Measurements from ENCODE around the gene L1TD1.
"Not testable (repeated sequence)": the region's sequence is repeated elsewhere in the genome, so short reads cannot be mapped to it uniquely, and the experiment has no call there.

L1TD1 gene

DNA sequence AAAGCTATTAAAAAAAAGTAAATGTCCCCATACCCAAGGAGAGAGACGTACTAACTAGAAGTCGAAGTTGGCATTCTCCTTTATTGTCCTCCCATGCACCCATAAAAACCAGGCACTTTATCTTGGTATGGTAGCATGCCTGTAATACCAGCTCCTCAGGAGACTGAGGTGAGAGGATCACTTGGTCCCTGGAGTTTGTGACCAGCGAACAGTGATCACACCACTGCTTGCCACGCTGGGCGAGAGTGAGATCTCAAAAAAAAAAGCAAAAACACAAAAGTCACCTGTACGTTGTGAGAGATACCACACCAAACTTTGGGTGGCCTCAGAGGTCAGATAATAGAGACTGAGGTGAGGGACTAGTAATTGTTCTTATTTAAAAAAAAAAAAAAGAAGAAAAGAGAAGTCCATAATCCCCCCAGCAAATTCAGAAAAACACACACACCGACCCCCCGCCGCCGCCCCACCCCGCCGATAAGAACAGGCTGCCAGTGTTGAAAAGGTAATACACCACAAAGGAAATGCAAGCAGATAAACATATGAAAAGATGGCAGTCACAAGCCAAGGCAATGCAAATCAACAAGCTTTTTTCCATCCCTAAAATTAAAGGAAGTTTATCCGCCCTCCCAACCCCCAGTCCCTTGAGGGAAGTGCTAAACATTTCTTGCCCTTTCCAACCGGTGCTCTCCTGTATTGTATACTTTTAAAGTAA lies 3.6 kb downstream of the L1TD1 start:
- DNase-seq (ENCODE audit: low read depth), result no peak

DNA sequence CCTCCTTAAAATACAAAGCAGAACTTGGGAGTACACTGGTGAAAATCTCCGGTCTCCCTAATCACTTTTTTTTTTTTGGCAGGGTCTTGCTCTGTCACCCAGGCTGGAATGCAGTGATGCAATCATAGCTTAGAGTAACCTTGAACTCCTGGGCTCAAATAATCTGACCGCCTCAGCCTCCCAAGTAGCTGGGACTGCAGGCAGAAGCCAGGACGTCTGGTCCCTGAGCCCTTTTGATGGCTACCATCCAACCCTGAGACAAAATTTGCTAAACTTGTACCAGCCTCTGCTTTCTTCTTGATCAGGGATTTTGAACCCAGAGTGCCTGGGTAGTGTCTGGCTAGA lies 4.1 kb downstream of the L1TD1 start:
- DNase-seq (ENCODE audit: low read depth), result no peak

DNA sequence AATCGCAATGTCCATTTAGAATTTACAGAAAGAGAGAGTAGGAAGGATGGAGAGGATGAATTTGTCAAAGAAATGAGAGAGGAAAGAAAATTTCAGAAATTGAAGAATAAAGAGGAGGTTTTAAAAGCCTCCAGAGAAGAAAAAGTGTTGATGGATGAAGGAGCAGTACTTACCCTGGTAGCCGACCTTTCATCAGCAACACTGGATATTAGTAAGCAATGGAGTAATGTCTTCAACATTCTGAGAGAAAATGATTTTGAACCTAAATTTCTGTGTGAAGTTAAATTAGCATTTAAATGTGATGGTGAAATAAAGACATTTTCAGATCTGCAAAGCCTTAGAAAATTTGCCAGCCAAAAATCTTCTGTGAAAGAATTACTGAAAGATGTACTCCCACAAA lies 12.5 kb downstream of the L1TD1 start:
- no peak for DNase-seq (ENCODE audit: low read depth)

DNA sequence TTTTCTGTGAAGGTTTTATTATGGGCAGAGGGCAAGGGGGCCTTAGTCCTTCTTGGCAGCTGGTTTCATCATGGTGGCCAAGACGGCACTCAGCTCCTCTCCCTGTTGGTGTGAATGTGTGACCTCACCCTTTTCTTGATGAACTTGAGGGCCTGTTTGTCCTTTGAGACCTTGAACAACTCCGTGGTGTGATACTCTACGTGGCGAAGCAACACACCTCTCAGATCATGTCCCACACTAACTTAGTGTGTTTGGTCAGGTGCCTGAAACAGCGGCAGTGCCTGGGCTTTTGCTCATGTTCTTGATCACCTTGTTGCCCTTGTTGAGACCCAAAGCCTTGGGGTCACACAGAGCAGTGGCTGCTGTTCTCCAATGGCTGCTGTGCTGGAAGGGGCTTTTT lies 13.4 kb downstream of the L1TD1 start:
- no peak for DNase-seq (ENCODE audit: low read depth)

DNA sequence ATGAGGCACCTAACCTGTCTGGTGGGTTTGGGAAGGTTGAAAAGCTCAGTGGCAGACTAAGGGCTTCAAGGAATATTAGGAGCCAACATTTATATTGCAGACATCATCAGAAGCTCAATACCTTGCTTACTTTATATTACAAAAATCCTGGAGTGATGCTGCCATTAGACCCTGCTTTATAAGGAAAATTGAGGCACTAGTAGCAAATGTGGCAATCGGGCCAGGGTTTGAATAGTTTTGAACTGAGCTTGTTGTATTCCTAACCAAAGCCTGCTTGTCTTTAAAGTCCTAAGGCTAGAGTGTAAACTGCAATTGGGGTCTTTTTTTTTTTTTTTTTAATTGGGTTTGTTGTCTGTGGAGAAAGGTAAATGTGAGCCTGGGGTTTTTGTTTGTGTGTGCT lies 14.3 kb downstream of the L1TD1 start:
- no peak for DNase-seq (ENCODE audit: low read depth)

DNA sequence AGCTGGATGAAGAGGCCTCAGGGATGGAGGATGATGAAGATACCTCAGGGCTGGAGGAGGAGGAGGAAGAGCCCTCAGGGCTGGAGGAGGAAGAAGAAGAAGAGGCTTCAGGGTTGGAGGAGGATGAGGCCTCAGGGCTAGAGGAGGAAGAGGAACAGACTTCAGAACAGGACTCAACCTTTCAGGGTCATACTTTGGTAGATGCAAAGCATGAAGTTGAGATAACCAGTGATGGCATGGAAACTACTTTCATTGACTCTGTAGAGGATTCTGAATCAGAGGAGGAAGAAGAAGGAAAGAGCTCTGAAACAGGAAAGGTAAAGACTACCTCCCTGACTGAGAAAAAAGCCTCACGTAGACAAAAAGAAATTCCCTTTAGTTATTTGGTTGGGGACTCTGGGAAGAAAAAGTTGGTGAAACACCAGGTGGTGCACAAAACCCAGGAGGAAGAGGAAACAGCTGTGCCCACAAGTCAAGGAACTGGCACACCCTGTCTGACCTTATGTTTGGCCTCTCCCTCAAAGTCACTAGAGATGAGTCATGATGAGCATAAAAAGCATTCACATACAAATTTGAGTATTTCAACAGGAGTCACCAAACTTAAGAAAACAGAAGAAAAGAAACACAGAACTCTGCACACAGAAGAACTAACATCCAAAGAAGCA lies 15.4 kb downstream of the L1TD1 start:
- DNase-seq (ENCODE audit: low read depth), result peak; percentile 50

DNA sequence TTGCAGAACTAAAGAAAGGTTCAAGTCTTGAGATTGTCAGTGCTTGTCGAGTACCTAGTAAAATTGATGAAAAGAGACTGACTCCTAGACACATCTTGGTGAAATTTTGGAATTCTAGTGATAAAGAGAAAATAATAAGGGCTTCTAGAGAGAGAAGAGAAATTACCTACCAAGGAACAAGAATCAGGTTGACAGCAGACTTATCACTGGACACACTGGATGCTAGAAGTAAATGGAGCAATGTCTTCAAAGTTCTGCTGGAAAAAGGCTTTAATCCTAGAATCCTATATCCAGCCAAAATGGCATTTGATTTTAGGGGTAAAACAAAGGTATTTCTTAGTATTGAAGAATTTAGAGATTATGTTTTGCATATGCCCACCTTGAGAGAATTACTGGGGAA lies 16.3 kb downstream of the L1TD1 start:
- DNase-seq (ENCODE audit: low read depth), result no peak

DNA sequence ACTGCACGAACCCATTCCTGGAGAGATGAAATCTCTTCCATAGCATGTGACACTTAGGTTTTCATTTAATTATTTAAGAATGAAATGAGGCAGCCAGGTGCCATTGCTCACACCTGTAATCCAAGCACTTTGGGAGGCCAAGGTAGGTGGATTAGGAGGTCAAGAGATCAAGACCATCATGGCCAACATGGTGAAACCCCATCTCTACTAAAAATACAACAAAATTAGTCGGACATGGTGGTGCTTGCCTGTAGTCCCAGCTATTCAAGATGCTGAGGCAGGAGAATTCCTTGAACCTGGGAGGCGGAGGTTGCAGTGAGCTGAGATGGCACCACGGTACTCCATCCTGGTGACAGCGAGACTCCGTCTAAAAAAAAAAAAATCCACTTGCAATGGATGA lies 17.8 kb downstream of the L1TD1 start:
- DNase-seq (ENCODE audit: low read depth), result no peak

DNA sequence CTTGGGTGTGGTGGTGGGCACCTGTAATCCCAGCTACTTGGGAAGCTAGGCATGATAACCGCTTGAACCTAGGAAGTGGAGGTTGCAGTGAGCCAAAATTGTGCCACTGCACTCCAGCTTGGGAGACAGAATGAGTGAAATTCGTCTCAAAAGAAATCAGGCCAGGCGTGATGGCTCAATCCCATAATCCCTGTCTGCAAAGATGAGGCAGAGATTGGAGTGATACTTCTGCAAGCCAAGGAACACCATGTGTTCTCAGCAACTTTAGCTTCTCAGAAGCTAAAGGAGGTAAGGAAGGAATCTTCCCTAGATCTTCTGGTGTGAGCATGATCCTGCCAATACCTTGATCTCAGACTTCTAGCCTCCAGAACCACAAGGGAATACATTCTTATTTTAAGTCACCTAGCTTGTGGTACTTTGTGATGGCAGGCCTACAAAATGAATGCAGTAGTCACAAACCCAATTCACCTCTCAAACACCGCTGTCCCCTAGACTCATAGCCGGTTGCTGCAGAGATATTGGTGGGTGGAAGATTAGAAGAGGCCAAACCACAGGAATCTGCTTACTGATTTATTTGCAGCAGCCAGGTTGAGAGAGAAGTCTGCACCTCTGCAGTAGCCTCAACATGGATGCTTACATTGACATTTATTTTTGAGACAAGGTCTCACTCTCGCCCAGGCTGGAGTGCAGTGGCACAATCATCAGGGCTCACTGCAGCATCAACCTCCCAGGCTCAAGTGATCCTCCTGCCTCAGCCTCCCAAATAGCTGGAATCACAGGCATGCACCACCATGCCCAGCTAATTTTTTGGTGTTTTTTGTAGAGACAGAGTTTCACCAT lies 18.6 kb downstream of the L1TD1 start:
- DNase-seq (ENCODE audit: low read depth), result no peak

DNA sequence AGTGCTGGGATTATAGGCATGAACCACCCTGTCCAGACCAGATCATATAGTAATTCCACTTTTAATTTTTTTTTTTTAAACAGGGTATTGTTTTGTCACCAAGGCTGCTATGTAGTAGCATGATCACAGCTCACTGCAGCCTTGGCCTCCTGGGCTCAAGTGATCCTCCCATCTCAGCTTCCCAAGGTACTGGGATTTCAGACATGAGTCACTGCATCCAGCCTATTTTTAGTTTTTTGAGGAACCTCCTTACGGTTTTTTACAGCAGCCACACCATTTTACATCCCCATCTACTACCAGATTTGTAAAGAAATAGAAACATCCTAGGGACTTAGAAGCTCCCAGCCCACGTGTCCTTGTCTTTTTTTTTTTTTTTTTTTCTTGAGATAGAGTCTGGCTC lies 24.0 kb downstream of the L1TD1 start:
- no peak for DNase-seq (ENCODE audit: low read depth)

DNA sequence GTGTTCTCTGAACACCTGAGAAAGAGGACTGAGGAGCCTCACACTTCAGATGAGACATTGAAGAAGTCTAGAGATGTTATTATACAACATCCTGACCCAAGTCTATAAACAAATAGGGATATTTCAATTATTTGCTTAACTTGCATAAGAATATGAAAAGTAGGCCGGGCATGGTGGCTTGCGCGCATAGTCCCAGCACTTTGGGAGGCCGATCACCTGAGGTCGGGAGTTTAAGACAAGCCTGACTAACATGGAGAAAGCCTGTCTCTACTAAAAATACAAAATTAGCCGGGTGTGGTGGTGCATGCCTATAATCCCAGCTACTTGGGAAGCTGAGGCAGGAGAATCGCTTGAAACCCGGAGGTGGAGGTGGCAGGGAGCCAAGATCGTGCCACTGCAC lies 25.8 kb downstream of the L1TD1 start:
- not testable (repeated sequence) for DNase-seq (ENCODE audit: low read depth)

DNA sequence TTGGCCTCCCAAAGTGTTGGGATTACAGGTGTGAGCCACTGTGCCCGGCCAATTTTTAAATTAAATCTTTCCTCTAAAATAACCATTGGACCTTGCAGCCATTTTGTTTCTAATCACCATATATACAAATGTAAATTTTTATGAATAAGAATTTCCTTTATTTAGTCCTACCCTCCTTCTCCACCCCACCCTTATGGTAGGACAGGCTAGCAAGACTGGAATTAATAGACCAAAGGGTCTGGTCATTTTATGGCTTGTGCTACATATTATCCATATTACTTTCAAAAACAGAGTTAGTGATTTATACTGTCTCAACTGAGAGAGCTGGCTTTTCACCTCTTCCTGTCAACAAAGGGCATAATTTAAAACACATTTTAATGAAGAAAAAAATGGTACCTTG lies 26.5 kb downstream of the L1TD1 start:
- DNase-seq (ENCODE audit: low read depth), result no peak

DNA sequence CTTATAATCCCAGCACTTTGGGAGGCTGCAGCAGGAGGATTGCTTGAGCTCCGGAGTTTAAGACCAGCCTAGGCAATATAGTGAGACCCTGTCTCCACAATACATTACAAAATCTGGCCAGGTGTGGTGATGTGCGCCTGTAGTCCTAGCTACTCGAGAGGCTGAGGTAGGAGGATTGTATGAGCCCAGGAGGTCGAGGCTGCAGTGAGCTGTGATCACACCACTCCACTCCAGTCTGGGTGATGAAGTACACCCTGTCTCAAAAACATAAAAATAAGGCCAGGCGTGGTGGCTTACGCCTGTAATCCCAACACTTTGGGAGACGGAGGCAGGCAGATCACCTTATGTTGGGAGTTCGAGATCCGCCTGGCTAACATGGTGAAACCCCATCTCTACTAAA lies 27.7 kb downstream of the L1TD1 start:
- DNase-seq (ENCODE audit: low read depth), result no peak

DNA sequence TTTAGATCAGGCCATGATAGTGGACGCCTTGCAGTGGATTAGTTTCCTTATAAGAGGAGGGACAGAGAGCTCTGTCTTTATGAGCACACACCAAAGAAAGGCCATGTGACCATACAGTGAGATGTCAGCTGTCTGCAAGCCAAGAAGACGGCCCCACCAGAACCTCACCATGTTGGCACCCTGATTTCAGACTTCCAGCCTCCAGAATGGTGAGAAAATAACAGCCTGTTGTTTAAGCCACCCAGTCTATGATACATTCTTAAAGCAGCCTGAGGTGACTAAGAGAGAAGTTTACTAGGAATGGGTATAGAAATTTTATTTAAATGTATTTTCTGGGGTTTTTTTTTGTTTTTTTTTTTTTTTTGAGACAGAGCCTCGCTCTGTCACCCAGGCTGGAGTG lies 29.5 kb downstream of the L1TD1 start:
- no peak for DNase-seq (ENCODE audit: low read depth)

DNA sequence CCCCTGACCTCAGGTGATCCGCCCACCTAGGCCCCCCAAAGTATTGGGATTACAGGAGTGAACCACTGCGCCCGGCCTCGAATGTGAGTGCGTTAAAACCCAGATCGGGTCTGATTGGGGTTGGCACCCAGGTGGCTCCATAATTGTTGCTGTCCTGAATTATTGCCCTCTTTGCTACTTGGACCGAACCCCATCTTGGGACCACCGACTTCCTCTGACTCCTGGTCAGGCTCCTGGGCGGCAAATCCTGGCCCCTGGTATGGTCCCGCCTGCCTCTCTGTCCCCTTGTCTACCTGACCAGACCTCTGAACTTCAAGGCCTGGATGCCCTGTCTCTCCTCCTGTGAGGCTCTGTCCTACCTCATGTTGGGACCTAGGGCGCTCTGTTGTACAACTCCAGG lies 32.8 kb downstream of the L1TD1 start:
- no peak for DNase-seq (ENCODE audit: low read depth)

DNA sequence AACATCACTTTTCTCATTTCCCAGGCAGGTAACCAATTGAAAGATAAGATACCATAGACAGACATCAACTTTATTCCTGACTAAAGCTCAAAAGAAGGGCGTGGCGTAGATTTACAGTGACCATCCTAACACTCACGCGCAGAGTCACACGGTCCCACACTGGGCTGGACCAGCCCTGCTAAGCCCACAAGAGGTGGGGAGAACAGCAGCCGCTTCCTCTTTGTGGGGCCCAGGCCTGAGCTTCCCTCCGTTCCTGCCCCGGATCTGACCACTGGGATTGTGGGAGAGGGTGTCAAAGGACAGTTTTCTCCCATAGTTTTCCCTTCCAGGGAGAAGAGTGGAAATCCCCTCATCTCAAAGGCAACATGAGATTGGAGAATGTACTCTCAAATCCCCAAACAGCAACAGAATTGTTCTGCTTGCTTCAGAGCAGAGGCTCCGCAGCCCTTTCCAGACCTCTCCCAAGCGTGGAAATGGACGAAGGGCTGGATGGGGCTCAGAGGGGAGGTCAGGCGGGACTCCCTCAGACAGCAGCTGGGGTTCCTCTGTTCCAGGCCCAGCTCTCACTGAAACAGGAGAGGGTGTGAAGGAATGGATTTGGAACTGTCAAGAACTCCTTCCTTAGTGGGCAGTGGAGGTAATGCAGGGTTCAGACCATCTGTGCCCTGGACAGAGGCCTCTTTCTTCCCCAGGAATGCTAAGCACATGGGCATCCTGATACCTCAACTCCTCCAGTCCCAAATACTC lies 33.7 kb downstream of the L1TD1 start:
- no peak for DNase-seq (ENCODE audit: low read depth)

DNA sequence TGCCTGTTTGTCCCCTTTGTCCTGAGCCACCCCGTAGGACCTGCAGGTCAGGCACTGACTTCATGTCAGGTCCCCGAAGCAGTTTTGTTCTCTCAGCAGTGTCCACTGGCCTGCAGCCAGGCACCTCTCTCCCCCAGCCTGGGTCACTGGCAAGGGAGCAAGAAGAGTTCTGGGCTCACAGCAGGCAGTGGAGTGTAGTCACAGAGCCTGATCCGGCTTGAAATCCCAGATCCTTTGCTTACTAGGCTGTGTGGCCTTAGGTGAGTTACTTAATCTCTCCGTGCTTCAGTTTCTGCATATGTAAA lies 34.2 kb downstream of the L1TD1 start:
- DNase-seq (ENCODE audit: low read depth), result no peak

DNA sequence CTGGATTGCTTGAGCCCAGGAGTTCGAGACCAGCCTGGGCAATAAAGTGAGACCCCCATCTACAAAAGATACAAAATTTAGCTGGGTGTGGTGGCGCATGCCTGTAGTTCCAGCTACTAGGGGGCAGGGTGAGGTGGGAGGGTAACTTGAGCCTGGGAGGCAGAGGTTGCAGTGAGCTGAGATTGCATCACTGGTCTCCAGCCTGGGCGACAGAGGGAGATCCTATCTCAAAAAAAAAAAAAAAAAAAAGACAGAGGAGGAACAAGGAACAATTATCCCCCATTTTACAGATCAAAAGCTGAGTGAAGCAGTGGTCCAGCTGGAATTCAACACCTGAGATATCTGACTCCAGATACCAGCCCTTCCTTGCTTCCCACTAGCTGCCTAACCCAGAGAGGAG lies 34.8 kb downstream of the L1TD1 start:
- no peak for DNase-seq (ENCODE audit: low read depth)

DNA sequence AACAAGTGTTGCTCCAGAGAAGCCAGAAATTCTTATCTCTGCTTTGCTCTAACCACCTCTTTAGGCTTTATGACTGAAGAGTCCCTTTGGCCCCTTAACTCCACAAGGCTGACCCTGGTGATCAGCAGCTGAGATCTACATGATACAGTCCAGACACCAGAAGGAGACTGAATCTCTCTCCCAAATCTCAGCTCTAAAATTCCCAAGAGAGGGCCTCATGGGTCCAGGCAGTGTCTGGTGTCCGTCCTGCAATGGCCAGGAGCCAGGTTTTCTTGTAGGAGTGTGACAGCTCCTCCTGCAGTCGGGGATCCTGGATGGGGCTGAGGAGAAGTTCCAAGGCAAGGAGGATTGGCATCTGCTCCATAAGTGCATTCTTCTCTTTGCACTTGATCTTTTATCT lies 35.3 kb downstream of the L1TD1 start:
- DNase-seq (ENCODE audit: low read depth), result no peak

DNA sequence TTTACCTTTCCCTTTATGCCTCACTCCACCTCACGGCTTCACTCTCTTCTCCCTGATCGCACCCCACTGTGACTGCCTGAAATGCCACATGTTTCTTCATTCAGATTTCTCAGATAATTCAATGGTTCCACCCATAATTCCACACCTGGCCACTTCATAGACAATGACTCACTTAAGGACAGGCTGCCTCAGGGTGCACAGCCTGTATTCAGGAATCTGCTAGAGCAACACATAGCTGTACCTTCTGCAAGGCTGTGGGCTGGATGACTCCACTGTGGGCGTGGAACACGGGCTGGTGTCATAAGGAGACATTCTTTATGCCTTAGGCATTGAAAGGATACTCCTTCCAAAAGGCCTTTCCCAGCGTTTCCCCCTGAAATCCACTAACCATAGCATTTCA lies 36.1 kb downstream of the L1TD1 start:
- peak; percentile 91 for DNase-seq (ENCODE audit: low read depth)

DNA sequence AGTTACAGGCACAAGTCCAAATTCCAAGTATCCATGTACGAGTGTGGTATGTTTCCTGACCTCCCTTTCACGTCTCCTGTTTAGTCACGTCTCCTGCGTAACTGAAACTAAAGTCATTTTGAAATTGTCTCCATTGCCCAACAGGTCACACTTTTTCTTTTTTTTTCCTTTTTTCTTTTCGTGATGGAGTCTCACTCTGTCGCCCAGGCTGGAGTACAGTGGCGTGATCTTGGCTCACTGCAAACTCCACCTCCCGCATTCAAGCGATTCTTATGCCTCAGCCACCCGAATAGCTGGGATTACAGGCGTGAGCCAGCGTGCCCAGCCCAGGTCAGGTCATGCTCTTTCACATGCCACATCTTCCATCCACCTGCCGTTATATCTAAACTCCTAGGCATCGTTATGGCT lies 38.2 kb downstream of the L1TD1 start:
- DNase-seq (ENCODE audit: low read depth), result no peak

DNA sequence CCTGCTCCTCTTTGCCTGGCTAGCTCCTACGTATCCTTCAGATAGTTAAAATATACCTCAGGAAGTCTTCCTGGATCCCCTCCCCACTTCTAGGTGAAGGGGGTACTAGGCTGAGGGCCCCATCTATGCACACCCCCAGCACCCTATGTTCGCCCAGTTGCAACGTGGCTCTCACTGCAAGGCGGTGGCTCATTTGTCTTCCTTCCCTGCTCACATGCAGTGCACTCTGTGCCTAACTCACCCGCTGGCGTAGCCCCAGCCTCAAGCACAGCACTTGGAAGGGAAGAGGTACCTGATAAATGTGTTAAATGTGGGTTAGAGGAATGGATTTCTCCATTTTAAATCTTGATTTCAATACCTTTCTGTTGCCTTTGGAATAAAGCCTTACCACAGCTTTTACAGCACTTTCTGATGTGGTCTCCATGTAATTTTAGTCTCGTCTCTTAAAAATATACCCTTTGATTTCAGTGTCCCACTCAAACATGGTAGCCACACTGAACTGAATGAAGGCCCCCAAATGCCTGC lies 39.3 kb downstream of the L1TD1 start:
- no peak for DNase-seq (ENCODE audit: low read depth)

DNA sequence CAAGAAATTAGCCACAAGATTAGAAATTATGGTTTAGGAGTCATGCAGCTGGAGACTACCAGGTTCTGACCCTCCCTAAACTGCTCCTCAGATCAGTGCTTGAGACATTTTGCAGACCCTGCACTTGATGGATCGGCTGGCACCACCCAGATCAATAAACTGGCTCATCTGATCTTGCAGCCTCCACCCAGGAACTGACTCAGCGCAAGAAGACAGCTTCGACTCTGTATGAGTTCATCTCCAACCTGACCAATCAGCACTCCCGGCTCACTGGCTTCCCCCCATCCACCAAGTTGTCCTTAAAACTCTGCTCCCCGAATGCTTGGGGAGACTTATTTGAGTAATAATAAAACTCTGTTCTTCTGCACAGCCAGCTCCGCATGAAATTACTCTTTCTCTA lies 40.0 kb downstream of the L1TD1 start:
- peak; percentile 59 for DNase-seq (ENCODE audit: low read depth)
